ENCODE data around the gene RNU1-2.
"Not testable (repeated sequence)": the region's sequence is repeated elsewhere in the genome, so short reads cannot be mapped to it uniquely, and the experiment has no call there.

RNU1-2 gene

DNA sequence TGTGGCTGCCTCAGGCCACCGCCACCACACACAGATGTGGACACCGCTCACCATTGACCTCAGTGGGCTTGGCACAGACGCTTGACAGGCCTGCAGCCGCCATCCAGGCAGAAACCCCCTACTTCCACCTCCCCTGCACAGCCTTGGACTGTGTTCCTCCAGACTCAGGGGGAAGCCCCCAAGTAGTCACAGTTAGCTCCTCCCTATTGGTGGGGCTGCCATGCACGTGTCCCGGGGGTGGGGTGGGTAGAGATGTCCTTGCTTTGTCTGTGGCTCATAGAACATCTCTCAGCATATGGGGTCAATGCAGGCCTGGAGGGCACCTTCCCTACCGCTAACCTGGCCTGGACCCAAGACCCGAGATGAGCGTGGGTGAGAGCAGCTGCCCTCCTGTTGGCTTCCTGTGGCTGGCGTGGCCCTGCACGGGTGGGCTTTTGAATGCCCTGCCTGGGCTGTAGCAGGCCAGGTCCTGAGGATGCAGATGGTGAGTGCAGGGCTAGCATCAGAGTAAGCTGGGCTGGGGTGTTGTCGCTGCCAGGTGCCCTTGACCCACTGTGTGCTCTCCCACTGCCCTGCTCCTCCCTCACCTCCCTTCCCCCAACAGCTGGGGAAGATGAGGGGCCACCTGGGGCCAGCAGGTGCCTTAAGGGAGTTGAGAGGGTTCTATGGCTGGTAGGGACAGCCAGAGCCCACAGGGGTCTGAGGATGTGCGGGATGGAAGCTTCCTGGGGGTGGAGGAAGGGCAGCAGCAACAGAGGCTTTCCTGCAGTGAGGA is 32.1 kb downstream of the RNU1-2 start:
- TF ChIP-seq, protein P1, sequence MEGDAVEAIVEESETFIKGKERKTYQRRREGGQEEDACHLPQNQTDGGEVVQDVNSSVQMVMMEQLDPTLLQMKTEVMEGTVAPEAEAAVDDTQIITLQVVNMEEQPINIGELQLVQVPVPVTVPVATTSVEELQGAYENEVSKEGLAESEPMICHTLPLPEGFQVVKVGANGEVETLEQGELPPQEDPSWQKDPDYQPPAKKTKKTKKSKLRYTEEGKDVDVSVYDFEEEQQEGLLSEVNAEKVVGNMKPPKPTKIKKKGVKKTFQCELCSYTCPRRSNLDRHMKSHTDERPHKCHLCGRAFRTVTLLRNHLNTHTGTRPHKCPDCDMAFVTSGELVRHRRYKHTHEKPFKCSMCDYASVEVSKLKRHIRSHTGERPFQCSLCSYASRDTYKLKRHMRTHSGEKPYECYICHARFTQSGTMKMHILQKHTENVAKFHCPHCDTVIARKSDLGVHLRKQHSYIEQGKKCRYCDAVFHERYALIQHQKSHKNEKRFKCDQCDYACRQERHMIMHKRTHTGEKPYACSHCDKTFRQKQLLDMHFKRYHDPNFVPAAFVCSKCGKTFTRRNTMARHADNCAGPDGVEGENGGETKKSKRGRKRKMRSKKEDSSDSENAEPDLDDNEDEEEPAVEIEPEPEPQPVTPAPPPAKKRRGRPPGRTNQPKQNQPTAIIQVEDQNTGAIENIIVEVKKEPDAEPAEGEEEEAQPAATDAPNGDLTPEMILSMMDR (conservative IDR thresholded peaks at IDR 0.05; ENCODE audit: low read length) = no peak
- TF ChIP-seq EZH2phosphoT487 (IDR thresholded peaks at IDR 0.05; ENCODE audit: borderline replicate concordance) = no peak
- Histone ChIP-seq H3K4me3 (ENCODE audit: low read length, poor library complexity, severe bottlenecking) (no peak overlapping the region), H3K4me1 (ENCODE audit: insufficient read depth, low read length, poor library complexity, severe bottlenecking) (peaks cover 14% of the 10 kb centered on the region), H3K9me2 (replicated peaks; ENCODE audit: low read depth, low read length) (no peaks in the 10 kb centered on the region), H3K79me2 (ENCODE audit: insufficient read depth, low read length) (peaks cover 2% of the 10 kb centered on the region; the same call in 1 of the 2 replicates), H4K20me1 (ENCODE audit: insufficient read depth, low read length, poor library complexity, severe bottlenecking) (no peaks in the 10 kb centered on the region), H2AFZ (ENCODE audit: low read length) (no peak overlapping the region), H3K9me3 (ENCODE audit: insufficient read depth, low read depth, low read length) (no peaks in the 10 kb centered on the region), H3K4me2 (ENCODE audit: low read depth, low read length, poor library complexity, severe bottlenecking) (no peak overlapping the region), H3K36me3 (ENCODE audit: insufficient read depth, low read length) (no peaks in the 10 kb centered on the region), H3F3A (ENCODE audit: low read depth) (no peaks in the 10 kb centered on the region), H3K27me3 (ENCODE audit: insufficient read depth, low read length, poor library complexity, severe bottlenecking) (no peaks in the 10 kb centered on the region), H3K9ac (ENCODE audit: low read depth, low read length, poor library complexity, severe bottlenecking) (no peak overlapping the region)

DNA sequence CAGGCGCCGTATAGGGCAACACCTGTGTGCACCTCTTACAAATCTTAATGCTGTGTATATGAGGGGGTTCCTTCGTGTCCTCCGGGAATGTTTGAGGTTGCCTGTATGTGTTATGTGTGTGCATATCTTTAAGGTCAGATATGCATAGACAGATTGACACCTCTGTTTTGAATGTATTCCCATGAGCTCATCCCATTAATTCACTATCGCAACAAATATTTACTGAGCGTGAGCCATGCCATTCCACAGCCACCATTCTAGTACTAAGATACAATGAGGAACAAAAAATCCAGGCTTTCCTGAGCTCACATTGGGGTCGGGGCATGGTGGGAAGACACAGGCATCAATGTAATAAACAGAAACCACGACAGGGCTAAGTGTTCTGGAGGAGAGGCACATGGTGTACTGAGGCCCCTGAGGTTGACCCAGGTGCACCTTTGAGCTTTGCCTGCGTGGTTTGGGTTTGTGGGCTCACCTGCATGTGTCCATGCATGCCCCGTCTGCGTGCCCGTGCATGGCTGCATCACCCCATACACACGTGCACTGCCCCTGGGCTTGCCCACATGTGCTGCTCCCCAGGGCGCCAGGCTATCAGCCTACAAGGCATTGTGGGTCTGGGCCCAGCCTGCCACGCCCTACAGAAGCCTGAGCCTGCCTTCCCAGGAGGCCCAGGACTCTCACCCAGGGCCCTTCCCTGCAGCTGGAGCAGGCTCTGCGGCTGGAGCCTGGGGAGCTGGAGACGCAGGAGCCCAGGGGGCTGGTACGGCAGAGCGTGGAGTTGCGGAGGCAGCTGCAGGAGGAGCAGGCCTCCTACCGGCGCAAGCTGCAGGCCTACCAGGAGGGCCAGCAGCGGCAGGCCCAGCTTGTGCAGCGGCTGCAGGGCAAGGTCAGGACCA is 33.6 kb downstream of the RNU1-2 start:
- H3F3A ChIP-seq (ENCODE audit: low read depth) = not testable (repeated sequence)

DNA sequence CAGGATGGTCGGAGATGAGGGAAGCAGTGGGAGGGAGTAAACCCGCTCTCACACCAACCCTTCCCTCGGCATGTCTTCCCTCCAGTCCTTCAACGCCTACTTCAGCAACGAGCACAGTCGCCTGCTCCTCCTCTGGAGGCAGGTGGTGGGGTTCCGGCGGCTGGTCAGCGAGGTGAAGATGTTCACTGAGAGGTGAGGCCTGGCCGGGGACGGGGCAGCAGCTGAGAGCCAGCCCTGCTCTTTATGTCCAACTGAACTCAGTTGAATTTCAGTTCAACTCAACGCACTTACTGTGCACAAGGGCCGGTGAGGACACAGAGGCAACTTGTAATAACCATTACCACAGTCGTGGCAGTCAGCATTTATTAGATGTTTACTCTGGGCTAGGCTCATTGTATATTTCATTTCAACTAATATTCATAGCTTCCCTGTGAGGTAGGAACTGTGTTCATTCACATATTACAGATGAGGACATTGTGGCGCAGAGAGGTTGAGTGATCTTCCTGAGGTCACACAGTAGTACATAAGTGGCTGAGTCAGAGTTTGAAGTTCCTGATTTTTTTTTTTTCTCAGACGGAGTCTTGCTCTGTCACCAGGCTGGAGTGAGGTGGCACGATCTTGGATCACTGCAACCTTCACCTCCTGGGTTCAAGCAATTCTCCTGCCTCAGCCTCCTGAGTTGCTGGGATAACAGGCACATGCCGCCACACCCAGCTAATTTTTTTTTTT is 35.6 kb downstream of the RNU1-2 start:
- not testable (repeated sequence) for H3K79me2 ChIP-seq (ENCODE audit: insufficient read depth, low read length); H3K9ac ChIP-seq (ENCODE audit: low read depth, low read length, poor library complexity, severe bottlenecking); H3K36me3 ChIP-seq (ENCODE audit: insufficient read depth, low read length); H3K27me3 ChIP-seq (ENCODE audit: insufficient read depth, low read length, poor library complexity, severe bottlenecking); H3K9me3 ChIP-seq (ENCODE audit: insufficient read depth, low read depth, low read length); H3K4me3 ChIP-seq (ENCODE audit: low read length, poor library complexity, severe bottlenecking); H2AFZ ChIP-seq (ENCODE audit: low read length); H3K4me2 ChIP-seq (ENCODE audit: low read depth, low read length, poor library complexity, severe bottlenecking); H3K9me2 ChIP-seq (replicated peaks; ENCODE audit: low read depth, low read length); H4K20me1 ChIP-seq (ENCODE audit: insufficient read depth, low read length, poor library complexity, severe bottlenecking); H3F3A ChIP-seq (ENCODE audit: low read depth)
- H3K4me1 ChIP-seq (ENCODE audit: insufficient read depth, low read length, poor library complexity, severe bottlenecking) = peaks cover 14% of the 10 kb centered on the region

More for the DNA sequence above, 33.6 kb downstream of the RNU1-2 start:
- not testable (repeated sequence) for H3K4me2 ChIP-seq (ENCODE audit: low read depth, low read length, poor library complexity, severe bottlenecking); H3K9me2 ChIP-seq (replicated peaks; ENCODE audit: low read depth, low read length); H3K36me3 ChIP-seq (ENCODE audit: insufficient read depth, low read length); H3K4me3 ChIP-seq (ENCODE audit: low read length, poor library complexity, severe bottlenecking); H3K27me3 ChIP-seq (ENCODE audit: insufficient read depth, low read length, poor library complexity, severe bottlenecking); H3K9me3 ChIP-seq (ENCODE audit: insufficient read depth, low read depth, low read length); H4K20me1 ChIP-seq (ENCODE audit: insufficient read depth, low read length, poor library complexity, severe bottlenecking); H2AFZ ChIP-seq (ENCODE audit: low read length); H3K79me2 ChIP-seq (ENCODE audit: insufficient read depth, low read length); H3K9ac ChIP-seq (ENCODE audit: low read depth, low read length, poor library complexity, severe bottlenecking)
- H3K4me1 ChIP-seq (ENCODE audit: insufficient read depth, low read length, poor library complexity, severe bottlenecking) = peaks cover 14% of the 10 kb centered on the region

DNA sequence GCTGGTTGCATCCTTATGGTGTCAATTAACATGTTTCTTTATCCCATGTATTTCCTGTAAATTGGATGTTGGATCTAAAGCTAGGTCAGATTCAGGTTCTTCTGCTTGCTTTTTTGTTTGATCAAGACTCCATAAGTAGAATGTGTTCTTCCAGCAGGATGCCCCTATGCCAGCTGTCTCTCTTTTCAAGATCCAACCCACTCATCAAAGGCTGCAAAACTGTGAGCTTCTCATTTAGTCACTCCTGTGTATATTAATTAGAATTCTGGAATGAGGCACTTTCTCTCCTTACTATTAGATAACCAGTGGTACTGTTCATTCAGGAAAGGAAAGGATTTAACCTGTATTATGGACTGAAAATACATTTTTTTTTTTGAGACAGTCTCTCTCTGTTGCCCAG is 38.2 kb downstream of the RNU1-2 start:
- not testable (repeated sequence) for H3K36me3 ChIP-seq (ENCODE audit: insufficient read depth, low read length); H3K9ac ChIP-seq (ENCODE audit: low read depth, low read length, poor library complexity, severe bottlenecking); H3K9me3 ChIP-seq (ENCODE audit: insufficient read depth, low read depth, low read length); H3K27me3 ChIP-seq (ENCODE audit: insufficient read depth, low read length, poor library complexity, severe bottlenecking); H2AFZ ChIP-seq (ENCODE audit: low read length); H4K20me1 ChIP-seq (ENCODE audit: insufficient read depth, low read length, poor library complexity, severe bottlenecking); H3K4me1 ChIP-seq (ENCODE audit: insufficient read depth, low read length, poor library complexity, severe bottlenecking); H3K79me2 ChIP-seq (ENCODE audit: insufficient read depth, low read length); H3F3A ChIP-seq (ENCODE audit: low read depth); H3K9me2 ChIP-seq (replicated peaks; ENCODE audit: low read depth, low read length); H3K4me2 ChIP-seq (ENCODE audit: low read depth, low read length, poor library complexity, severe bottlenecking); H3K4me3 ChIP-seq (ENCODE audit: low read length, poor library complexity, severe bottlenecking)

DNA sequence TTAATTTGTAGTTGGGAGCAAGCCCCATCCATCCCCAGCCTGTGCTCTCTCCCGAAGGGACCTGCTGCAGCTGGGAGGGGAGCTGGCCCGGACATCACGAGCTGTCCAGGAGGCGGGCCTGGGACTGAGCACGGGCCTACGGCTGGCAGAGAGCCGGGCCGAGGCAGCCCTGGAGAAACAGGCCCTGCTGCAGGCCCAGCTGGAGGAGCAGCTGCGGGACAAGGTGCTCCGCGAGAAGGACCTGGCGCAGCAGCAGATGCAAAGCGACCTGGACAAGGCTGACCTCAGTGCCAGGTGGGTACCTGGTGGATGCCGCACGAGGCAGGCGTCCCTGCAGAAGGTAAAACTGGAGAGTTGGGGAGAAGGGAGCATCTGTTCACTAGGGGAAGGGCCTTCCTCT is 40.8 kb downstream of the RNU1-2 start:
- H3K36me3 ChIP-seq (ENCODE audit: insufficient read depth, low read length); H3K9me2 ChIP-seq (replicated peaks; ENCODE audit: low read depth, low read length); H4K20me1 ChIP-seq (ENCODE audit: insufficient read depth, low read length, poor library complexity, severe bottlenecking); H3K9me3 ChIP-seq (ENCODE audit: insufficient read depth, low read depth, low read length); H3K79me2 ChIP-seq (ENCODE audit: insufficient read depth, low read length); H2AFZ ChIP-seq (ENCODE audit: low read length); H3K9ac ChIP-seq (ENCODE audit: low read depth, low read length, poor library complexity, severe bottlenecking); H3K4me2 ChIP-seq (ENCODE audit: low read depth, low read length, poor library complexity, severe bottlenecking); H3F3A ChIP-seq (ENCODE audit: low read depth); H3K4me3 ChIP-seq (ENCODE audit: low read length, poor library complexity, severe bottlenecking); H3K27me3 ChIP-seq (ENCODE audit: insufficient read depth, low read length, poor library complexity, severe bottlenecking); H3K4me1 ChIP-seq (ENCODE audit: insufficient read depth, low read length, poor library complexity, severe bottlenecking): not testable (repeated sequence)
